ENCODE measurements around the gene REN. TPM values are rescaled to one million over a fixed set of nuclear protein-coding genes. Genes with fewer than 3 reads are reported as not detected.
A peak's percentile ranks its signal among the peaks of the same experiment; 100 is the strongest.

Gene REN
- total and polyA plus RNA-seq, 11 donors: not detected

GRCh38 chr1:204126956-204127355 is 39.2 kb downstream of the REN start:
- TF ChIP-seq CTCF (IDR thresholded peaks at IDR 0.05) (no peak), POLR2A (IDR thresholded peaks at IDR 0.05) (no peak)
- ATAC-seq: peak in 1 of 4 donors; percentile 8
- Histone ChIP-seq H3K9me3 (no peaks in the 10 kb centered on the region), H3K27ac (peak overlapping the region in 11 of 12 donors; percentile 30 to 80 (median 46)), H3K4me1 (peaks cover 4 to 48% (median 26%) of the 10 kb centered on the region in 12 donors), H3K36me3 (peaks cover 0 to 47% (median 36%) of the 10 kb centered on the region in 9 donors), H3K4me3 (no peak overlapping the region), H3K27me3 (no peaks in the 10 kb centered on the region)
- peak in 1 of 5 donors; percentile 47 for DNase-seq
- intact Hi-C loops (cut with DNase I): loop anchor here in 9 of 10 donors (1.0 to 10.0 kb wide), 10 partner anchors 40 to 266 kb away; partner anchors contain the start of genes SOX13 (in 3 of the 9) and SNRPE (in 1 of the 9)
- 27 to 37% (median 28%) methylated on average over 6 to 7 of the region's 7 CpGs for WGBS, 4 donors

- no peak overlapping the region for H3K4me3 ChIP-seq
- DNase-seq: peak in 1 of 5 donors; percentile 60
- H3K4me1 ChIP-seq: peaks cover 4 to 48% (median 26%) of the 10 kb centered on the region in 12 donors
- H3K27me3 ChIP-seq: no peaks in the 10 kb centered on the region
- TF ChIP-seq POLR2A (IDR thresholded peaks at IDR 0.05) (no peak), CTCF (IDR thresholded peaks at IDR 0.05) (no peak)
- peak overlapping the region in 6 of 12 donors; percentile 32 to 80 (median 54) for H3K27ac ChIP-seq
- peaks cover 0 to 52% (median 41%) of the 10 kb centered on the region in 9 donors for H3K36me3 ChIP-seq
- ATAC-seq: no peak
- WGBS, 4 donors: 55 to 71% (median 64%) methylated on average over 7 to 8 of the region's 8 CpGs
- no peaks in the 10 kb centered on the region for H3K9me3 ChIP-seq
- intact Hi-C loops (cut with DNase I): loop anchor here in 8 of 10 donors (2.0 to 10.0 kb wide), 8 partner anchors 39 to 256 kb away; partner anchors contain the start of gene SOX13 (in 2 of the 8)
Observed at GRCh38 chr1:204126386-204126785, 39.8 kb downstream of the REN start.

GRCh38 chr1:204125759-204126351 is 40.3 kb downstream of the REN start:
- no peak for ATAC-seq
- intact Hi-C loops (cut with DNase I): loop anchor here in 8 of 10 donors (2.0 to 10.0 kb wide), 8 partner anchors 39 to 255 kb away; partner anchors contain the start of gene SOX13 (in 2 of the 8)
- WGBS, 4 donors: 90 to 95% (median 94%) methylated on average over 16 to 18 of the region's 18 CpGs
- H3K36me3 ChIP-seq: peaks cover 0 to 58% (median 45%) of the 10 kb centered on the region in 9 donors
- no peaks in the 10 kb centered on the region for H3K27me3 ChIP-seq
- peaks cover 4 to 44% (median 26%) of the 10 kb centered on the region in 12 donors for H3K4me1 ChIP-seq
- no peaks in the 10 kb centered on the region for H3K9me3 ChIP-seq
- no peak for DNase-seq
- TF ChIP-seq POLR2A (IDR thresholded peaks at IDR 0.05): no peak
- no peak for TF ChIP-seq CTCF (IDR thresholded peaks at IDR 0.05)
- no peak overlapping the region for H3K27ac ChIP-seq
- H3K4me3 ChIP-seq: no peak overlapping the region

GRCh38 chr1:204124639-204125038 is 41.5 kb downstream of the REN start:
- intact Hi-C loops (cut with DNase I): loop anchor here in 5 of 10 donors (5.0 to 10.0 kb wide), 5 partner anchors 37 to 150 kb away; partner anchors contain the start of gene SOX13 (in 1 of the 5)
- Histone ChIP-seq H3K27ac (no peak overlapping the region), H3K4me3 (no peak overlapping the region), H3K4me1 (peaks cover 4 to 40% (median 23%) of the 10 kb centered on the region in 12 donors), H3K9me3 (no peaks in the 10 kb centered on the region), H3K27me3 (no peaks in the 10 kb centered on the region), H3K36me3 (peaks cover 0 to 69% (median 51%) of the 10 kb centered on the region in 9 donors)
- ATAC-seq: no peak
- 93 to 95% (median 95%) methylated on average over 6 to 22 of the region's 22 CpGs for WGBS, 4 donors
- no peak for TF ChIP-seq POLR2A (IDR thresholded peaks at IDR 0.05)
- no peak for TF ChIP-seq CTCF (IDR thresholded peaks at IDR 0.05)
- DNase-seq: peak in 1 of 5 donors; percentile 53

Measured in heart left ventricle (tissue), 16 donors.